Occipital lobe (tissue), 2 donors: Measurements from ENCODE around the gene GALNT6. TPM values are rescaled to one million over a fixed set of nuclear protein-coding genes. Genes with fewer than 3 reads are reported as not detected.
A peak's percentile ranks its signal among the peaks of the same experiment; 100 is the strongest.

Experiments
- DNase-seq: peaks from one replicate; lab custom pipeline; 2025; lab: John Stamatoyannopoulos, UW
- total RNA-seq: library from RNA; depleted of rRNA; stranded (reverse); fragments of >200 nt; gene quantifications from one replicate; pipeline ENCODE4 v1.2.3, GENCODE V29; 2014

The GALNT6 gene, protein sequence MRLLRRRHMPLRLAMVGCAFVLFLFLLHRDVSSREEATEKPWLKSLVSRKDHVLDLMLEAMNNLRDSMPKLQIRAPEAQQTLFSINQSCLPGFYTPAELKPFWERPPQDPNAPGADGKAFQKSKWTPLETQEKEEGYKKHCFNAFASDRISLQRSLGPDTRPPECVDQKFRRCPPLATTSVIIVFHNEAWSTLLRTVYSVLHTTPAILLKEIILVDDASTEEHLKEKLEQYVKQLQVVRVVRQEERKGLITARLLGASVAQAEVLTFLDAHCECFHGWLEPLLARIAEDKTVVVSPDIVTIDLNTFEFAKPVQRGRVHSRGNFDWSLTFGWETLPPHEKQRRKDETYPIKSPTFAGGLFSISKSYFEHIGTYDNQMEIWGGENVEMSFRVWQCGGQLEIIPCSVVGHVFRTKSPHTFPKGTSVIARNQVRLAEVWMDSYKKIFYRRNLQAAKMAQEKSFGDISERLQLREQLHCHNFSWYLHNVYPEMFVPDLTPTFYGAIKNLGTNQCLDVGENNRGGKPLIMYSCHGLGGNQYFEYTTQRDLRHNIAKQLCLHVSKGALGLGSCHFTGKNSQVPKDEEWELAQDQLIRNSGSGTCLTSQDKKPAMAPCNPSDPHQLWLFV
- total RNA-seq: 0.94 TPM

DNA sequence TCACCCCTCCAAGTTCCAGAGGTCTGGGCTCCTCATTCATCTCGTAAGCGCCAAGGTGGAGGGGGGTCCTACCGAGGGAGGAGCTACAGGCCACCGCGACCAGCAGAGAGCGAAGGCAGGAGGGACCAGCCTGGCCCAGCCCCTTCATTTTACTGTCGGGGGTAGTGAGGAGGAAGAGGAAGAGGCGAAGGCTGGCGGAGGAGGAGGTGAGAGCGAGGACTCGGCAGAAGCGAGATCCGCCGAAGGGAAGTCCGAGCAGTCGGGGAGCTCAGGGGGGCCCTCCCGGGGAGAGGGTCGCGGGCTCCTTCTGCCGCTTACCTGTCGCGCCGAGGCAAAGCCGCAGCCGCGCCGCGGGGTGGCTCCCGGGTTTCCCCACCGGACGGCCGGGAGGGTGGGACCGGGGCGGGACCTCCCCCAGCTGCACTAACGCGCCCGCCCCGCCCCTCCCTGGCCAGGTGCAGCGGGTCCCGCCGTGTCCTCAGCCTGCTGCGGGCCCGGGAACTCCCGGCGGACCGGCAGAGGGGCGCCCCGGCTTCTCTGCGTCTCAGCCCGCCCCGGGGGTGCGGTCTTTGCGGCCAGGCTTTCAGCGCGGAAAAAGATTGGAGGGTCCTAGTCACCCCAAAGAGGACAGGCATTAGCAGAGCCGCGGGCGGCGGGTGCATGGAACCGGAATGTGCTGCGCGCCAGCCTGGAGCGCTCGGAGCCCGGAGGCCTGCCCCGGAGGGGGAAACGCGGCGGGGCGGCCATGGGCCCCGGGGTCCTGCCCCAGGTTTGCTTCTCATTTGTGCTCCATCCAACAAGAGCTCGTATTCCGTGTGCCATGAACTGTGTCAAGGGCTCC lies at the start of gene GALNT6:
Gene GALNT6 (minus strand): TSS at position 124 of the 841 bp plus-strand sequence. CDS start 11,625 bp downstream, outside the sequence.
- no peak for DNase-seq

DNA sequence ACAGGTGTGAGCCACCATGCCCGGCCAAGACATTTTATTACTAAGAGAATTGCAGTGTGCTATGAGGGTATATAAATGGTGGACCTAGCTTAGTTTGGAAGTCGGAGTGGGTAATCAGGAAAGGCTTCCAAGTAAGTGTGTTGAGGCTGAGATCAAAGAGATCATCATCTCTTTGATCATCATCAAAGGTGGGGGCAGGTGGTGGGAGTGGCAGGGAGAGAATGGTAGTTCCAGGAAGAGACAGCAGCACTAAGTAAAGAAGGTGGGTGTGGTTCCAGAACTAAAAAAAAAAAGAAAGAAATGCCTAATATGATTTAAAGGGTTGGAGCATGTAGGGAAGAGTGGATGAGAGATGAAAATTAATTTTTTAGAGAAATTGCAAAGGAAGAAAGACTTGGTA lies 48.1 kb upstream of the GALNT6 start:
- no peak for DNase-seq

DNA sequence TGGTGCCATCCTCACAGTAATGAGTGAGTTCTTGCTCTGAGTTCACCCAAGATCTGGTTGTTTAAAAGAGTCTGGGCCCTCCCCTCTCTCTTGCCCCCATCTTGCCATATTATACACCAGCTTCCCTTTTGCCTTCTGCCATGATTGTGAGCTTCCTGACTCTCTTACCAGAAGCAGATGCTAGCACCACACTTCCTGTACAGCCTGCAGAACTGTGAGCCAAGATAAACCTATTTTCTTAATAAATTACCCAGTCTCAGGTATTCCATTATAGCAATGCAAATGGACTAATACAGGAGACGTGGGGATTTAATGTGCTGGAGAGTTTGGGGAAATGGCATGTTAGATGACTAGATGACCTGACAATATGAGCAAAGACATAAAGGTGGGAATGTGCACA lies 46.2 kb upstream of the GALNT6 start:
- no peak for DNase-seq

DNA sequence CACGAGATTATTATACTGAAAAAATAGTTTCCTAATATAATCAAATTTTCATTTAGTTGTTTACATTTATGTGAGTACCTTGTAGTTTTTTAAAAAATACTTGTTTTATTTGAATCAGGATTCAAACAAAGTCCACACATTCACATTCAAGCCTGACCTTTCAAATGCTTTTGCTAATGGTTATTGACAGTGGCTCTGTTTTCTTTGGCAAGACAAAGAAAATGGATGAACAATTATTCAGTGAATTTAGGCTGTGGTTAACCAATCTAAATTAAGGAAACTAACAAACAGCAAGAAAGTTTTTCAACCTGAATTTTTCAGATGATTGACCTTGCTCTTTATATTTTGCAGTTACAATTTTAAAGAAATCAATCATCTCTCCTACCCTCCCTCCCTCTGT lies 43.1 kb upstream of the GALNT6 start:
- no peak for DNase-seq

DNA sequence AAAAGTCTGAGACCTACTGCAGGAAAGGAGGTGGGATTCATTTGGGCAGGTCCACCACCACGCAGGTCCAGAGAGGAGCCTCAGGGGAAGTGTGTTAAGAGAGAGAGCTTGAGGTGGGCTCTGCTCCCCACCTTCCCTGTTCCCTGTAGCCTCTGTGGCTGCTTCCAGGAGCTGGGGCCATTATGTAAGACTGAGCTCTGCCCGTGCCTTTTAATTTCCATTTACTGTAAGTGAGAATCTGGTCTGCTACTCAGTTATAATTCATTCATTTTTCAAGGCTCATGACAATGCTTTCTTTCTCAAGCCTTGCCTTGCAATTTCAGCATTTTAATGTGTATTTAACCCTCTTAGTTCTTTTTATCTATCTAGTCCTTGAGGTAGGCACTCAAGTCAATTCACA lies 41.7 kb upstream of the GALNT6 start:
- DNase-seq: no peak

DNA sequence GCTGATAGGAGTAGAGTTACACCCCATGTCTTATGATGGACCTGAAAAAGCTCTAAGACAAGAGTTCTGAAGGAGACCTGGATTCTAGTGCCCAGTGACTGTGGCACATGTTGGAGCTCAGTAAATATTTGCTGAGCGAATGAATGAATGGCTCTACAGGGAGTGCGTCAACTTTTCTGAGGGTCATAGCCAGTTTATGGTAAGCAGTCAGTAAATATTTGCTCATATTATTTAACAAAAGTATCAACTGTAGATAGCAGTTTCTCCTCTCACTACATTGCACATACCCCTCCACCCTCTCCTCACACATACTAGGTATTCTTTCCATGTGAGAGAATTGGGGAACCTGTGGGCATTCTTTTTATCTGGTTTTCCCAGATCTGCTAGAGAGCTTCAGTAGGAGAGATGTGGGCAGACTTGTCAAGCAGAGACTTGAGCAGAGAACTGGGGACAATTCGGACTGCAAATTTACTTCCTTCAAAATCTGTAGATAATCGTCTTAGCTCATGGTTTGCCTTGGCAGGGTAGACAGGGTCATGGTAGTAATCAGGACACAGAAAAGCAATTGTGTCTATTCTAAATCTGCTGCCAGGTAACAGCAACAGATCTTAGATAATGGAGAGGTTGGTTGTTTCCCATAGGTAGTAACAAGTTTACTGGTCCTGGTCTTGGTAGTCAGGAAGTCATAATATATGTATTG lies 39.1 kb upstream of the GALNT6 start:
- DNase-seq: no peak

DNA sequence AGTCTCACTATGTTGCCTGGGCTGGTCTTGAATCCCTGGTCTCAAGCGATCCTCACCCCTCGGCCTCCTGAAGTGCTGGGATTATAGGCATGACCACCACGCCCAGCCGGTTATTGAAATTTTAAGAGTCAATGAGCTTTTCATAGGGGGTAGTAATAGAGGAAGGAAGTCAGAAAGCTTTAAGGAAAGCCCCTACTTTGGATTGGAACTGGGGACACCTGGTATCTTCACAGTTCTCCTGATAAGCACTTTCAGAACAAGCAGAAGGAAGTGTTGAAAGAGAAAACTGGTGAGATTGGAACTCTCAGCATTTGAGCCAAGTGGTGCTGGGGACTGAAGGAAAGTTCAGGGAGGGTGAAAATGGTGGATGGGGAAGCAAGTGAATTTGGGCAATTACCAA lies 38.5 kb upstream of the GALNT6 start:
- DNase-seq: no peak

DNA sequence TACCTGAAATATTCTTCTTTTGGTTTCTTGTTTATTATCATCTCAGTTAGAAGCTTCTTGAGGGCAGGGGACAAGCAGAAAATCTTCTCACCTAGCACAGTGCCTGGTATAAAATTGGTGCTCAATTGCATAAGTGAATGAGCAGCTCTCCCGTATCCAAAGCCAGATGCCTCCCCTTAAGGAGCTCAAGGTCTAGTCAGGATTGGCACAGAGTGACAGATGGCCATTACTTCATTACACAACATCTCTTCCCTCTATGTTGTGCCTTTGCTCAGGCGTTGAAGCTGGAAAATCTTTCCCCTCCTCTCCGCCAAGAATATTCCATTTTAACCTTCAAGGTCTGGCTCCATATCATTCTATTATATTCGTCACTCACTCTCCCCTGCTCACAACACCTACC lies 37.0 kb upstream of the GALNT6 start:
- no peak for DNase-seq

DNA sequence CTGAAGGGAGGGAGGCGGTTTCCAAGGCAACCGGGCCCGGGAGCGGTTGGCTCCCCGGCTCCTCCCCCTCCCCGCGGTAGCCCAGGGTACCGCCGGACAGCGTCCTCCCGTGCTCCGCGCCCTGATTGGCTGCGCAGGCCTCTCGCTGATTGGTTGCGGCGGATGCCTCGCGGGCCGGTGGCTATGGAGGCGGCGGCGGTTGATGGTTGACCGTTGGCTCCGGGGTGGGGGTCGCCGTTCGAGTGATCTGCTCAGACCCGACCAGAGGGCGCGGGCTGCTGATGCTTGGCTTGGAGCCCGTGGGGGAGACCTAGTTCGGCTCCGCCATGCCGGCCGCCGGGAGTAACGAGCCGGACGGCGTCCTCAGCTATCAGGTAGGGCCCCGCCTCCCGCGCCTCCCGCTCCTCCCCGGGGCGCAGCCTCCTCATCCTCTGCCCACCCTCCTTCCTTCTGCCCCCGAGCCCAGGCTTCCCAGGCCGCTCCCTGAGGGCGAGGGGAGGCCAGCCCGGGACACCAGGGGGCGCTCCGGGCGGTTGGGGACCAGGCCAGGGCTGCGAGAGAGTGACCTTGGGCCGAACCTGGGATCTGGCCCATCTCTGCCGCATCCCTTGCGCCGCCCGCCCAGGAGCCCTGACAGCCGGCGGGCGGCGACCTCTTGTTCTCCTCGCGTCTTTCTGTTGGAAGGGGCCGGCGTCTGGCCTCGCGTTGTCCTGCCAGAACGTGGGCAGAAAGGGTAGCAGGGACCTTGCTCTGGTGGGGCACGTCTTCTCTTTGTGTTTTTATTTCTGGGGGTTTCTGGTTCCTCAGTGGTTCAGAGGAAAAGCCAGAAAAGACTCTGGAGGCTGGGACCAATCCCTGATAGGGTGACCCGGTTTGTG lies 33.7 kb upstream of the GALNT6 start, which contains the start of gene SLC4A8:
Gene SLC4A8 (plus strand): TSS at position 170 of the 878 bp plus-strand sequence. CDS start 157 bp downstream, at position 327.
- DNase-seq: peak; percentile 94

DNA sequence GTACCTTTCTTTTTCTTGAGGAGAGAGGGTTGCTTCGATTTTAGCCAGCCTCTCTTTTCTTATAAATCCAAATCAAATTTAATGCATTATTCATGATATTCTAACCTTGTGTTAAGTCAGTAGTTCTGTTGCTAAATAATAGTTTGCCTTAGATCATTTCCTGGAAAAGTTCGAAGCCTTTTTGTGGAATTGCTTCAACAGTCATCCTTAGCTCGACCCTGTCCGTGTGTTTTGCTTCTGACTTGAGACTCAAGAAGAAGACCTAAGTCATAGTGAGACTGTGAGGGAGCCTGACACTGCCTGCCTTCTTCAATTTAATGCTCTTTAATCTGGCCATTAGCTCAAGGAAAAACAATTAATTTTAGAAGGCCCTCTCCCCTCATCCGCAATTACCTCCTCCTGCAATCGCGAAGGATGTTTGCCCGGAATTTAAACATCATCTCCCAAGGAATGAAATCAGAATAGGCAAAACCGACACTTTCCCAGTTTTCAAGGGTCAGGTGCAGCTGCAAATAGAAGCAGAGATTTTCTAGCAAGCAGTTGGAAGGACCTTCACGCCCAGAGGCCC lies 33.0 kb upstream of the GALNT6 start:
- DNase-seq: no peak

DNA sequence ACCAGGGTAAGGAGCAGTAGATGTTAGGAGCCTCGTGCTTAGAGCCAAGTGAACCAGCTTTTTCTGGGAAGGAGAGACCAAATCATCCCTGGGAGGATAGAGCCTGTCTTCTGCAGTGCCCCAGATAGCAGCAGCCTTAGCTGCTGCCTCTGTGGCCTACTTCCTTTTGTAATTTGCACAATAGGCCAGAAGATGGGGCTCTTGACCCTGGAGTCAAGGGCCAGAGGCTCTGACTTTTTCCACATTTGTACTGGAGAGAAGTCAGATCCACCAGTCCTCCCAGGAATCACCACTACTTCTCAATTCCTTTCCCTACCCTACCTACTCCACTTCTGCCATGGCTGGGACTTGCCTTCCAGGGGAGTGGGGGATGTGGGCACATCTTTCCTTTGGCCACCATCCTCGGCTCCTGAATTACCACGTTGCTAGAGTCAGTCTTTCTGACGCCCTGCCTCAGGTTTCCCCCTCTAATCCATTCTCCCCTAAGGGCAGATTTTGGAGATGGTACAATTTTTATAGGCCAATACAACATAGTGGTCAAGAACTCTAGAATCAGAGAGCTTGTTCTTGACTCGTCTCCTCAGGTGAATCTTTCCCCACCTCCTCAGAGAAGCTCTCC lies 30.2 kb upstream of the GALNT6 start:
- peak; percentile 61 for DNase-seq

DNA sequence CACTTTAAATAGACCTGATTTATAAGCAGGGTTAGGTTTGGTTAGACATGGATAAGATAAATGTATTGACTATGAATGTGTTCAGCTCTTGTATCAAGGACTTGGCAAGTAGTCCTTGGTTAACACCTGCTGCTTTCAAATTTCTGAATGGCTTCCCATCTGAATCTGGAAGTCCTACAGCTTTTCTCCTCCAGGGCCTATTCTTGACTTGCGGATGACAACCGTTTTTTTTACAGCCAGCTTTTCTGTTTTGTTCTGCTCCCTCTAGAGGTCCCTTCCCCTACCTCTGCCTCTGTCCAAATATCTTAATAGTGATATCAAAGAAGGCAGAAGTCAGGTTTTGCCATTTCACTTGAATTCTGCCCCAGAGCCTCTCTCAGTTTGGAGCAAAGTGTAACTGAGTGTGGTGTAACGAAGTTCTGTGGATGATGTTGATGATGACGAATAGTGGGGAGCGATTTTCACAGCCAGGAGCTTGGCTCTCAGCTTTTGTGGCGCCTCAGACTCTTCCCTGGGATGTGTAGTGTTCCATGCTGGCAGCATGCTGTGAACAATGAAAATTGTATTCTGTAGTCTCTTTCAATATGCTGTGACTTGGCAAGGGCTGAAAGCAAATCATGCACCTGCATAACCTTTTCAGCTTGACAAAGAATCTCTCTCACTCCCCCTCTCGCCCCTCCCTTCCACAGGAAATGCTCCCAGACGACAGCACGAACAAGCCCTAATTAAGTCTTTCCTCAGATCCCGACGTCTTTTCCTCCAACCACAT lies 28.4 kb upstream of the GALNT6 start:
- no peak for DNase-seq

DNA sequence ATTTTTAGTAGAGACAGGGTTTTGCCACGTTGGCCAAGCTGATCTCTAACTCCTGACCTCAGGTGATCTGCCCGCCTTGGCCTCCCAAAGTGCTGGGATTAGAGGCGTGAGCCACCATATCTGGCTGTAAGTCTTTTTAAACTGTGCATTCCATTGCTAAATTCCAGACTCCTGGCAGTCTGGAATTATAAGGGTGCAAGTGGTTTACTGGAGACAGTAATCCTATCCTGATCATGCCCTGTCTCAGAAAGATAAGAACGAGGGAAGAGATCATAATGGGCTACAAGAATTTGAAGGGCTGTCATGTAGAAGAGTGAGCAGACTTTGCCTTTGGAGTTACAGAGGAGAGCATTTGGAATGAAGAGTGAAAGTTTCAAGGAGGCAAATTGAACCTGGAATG lies 26.6 kb upstream of the GALNT6 start:
- DNase-seq: no peak

DNA sequence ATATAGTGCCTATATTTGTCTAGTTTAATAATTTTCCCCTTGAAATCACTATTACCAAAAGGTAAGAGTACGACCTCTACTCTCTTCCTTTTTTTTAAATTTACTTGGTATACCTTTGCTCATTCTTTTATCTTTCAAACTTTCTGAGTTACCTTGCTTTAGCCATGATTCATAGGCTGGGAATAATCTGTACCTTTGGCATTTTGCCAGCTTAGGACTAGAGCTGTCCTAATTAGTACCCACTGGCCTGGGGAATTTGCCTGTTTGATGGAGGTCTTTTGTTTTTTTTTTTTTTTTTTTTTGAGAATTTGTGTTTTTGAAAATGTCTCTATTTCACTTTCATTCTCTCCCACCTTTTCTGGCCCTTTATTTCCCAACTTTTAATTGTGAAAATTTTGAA lies 24.7 kb upstream of the GALNT6 start:
- no peak for DNase-seq

DNA sequence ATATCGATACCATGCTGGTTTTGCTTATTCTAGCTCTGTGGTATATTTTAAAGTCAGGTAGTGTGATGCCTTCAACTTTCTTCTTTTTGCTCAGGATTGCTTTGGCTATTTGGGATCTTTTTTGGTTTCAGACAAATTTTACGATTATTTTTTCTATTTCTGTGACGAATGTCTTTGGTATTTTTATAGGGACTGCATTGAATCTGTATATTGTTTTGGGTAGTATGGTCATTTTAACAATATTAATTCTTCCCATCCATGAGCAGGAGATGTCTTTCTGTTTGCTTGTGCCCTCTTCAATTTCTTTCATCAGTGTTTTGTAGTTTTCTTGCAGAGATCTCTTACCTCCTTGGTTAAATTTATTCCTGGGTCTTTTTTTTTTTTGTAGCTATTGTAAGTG lies 22.6 kb upstream of the GALNT6 start:
- DNase-seq: no peak

DNA sequence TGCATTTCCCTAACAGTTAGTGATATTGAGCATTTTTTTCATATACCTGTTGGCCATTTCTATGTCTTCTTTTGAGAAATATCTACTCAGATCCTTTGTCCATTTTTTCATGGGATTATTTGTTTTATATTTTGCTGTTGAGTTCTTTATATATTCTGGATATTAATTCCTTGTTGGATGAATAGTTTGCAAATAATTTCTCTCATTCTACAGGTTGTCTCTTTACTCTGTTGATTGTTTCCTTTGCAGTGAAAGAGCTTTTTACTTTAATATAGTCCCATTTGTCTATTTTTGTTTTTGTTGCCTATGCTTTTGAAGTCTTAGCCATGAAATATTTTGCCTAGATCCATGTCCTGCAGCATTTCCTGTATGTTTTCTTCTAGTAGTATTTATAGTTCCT lies 21.9 kb upstream of the GALNT6 start:
- no peak for DNase-seq

DNA sequence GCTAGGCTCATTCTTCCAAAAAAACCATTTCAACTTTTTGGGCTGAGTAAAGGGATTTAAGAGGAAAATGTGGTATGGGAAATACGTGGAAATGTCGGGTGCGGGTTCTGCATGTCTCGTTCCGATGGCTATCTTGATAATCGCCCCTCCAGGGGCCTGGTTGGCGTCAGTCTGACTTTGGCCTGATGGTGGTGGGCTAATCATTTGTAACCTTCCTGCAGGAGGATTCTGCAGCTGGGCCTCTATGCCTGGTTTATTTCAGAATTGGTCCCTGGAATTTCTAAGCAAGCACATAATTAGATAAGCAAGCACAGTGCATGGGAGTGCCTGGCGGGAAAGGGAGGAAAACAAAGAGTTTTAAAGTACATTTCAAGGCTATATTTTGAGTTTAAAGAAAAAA lies 18.6 kb upstream of the GALNT6 start:
- DNase-seq: no peak

DNA sequence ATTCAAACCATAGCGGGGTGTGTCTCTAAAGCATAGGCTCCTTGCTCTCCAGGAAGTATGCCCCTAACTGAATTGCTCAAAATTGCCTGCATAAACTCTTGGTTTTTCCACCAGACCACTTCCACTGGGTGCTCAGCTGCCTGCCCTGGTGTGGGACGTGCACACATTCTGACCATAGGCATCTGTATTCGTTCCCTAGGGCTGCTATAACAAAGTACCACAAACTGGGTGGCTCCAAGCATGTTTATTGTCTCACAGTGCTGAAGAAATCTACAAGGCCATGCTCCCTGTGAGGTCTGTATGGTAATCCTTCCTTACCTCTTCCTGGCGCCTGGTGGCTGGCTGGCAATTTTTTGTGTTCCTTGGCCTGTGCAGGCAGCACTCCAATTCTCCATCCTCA lies 16.4 kb upstream of the GALNT6 start:
- DNase-seq: no peak

DNA sequence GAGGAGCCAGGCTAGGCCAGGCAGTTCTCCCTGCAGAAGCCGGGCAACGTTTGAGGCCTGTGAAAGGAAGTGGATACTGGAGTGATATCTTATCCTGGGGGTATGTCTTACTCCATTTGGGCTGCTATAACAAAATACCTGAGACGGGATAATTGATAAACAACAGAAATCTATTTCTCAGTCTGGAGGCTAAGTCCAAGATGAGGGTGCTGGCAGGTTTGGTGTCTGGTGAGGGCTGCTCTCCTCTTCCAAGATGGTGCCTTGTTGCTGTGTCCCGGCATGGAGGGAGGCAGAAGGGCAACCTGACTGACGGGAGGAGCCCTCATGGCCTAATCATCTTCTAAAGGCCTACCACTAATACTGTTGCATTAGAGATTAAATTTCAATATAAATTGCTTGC lies 15.7 kb upstream of the GALNT6 start:
- no peak for DNase-seq
